H9 (cell line): ENCODE results near the gene C15orf40. TPM values are rescaled to one million over a fixed set of nuclear protein-coding genes. Genes with fewer than 3 reads are reported as not detected.

Experiments
- DNase-seq: peaks from one replicate; pipeline ENCODE4 v3.0.0-alpha.2; 2017
- H2AFZ ChIP-seq: one replicate; pipeline ENCODE4 v1.6.1; 2013; ENCODE audit warnings: mild to moderate bottlenecking, low read length, control low read depth, moderate library complexity
- H2AK5ac ChIP-seq: 2 replicates; pipeline ENCODE4 v1.6.1; 2013; ENCODE audit warnings: low read length, control low read depth, mixed read lengths; ENCODE audit not compliant: insufficient read length
- H2BK120ac ChIP-seq: one replicate; pipeline ENCODE4 v1.6.1; 2013; ENCODE audit warnings: low read depth, mild to moderate bottlenecking, low read length, control low read depth, inconsistent platforms; ENCODE audit not compliant: poor library complexity, severe bottlenecking
- H2BK12ac ChIP-seq: 2 replicates; pipeline ENCODE4 v1.6.1; 2013; ENCODE audit warnings: low read length, control low read depth, mixed read lengths, low read depth; ENCODE audit not compliant: insufficient read length
- H2BK15ac ChIP-seq: 2 replicates; pipeline ENCODE4 v1.6.1; 2013; ENCODE audit warnings: low read depth, low read length, control low read depth
- H2BK20ac ChIP-seq: one replicate; pipeline ENCODE4 v1.6.1; 2013; ENCODE audit warnings: low read depth, mild to moderate bottlenecking, low read length, control low read depth, inconsistent platforms; ENCODE audit not compliant: poor library complexity, severe bottlenecking
- H2BK5ac ChIP-seq: 2 replicates; pipeline ENCODE4 v1.6.1; 2013; ENCODE audit warnings: low read length, control low read depth, mixed read lengths; ENCODE audit not compliant: insufficient read length
- H3K14ac ChIP-seq: 2 replicates; pipeline ENCODE4 v1.6.1; 2013; ENCODE audit warnings: low read length, control low read depth; ENCODE audit not compliant: insufficient read depth
- H3K18ac ChIP-seq: 2 replicates; pipeline ENCODE4 v1.6.1; 2013; ENCODE audit warnings: low read depth, mild to moderate bottlenecking, mixed read lengths, low read length, control low read depth; ENCODE audit not compliant: insufficient read length
- H3K23ac ChIP-seq: 2 replicates; pipeline ENCODE4 v1.6.1; 2013; ENCODE audit warnings: low read length, control low read depth, mixed read lengths, low read depth; ENCODE audit not compliant: insufficient read length
- H3K23me2 ChIP-seq: 2 replicates; pipeline ENCODE4 v1.6.1; 2013; ENCODE audit warnings: low read depth, mild to moderate bottlenecking, mixed read lengths, low read length, control low read depth; ENCODE audit not compliant: insufficient read length, poor library complexity, severe bottlenecking
- H3K27ac ChIP-seq: 2 replicates; pipeline ENCODE4 v1.5.1; 2013; ENCODE audit warnings: low read length, control low read depth, mixed read lengths, low read depth; ENCODE audit not compliant: insufficient read length
- H3K27me3 ChIP-seq: 2 replicates; pipeline ENCODE4 v1.6.1; 2013; ENCODE audit warnings: low read length, control low read depth, inconsistent platforms; ENCODE audit not compliant: insufficient read depth
- H3K4ac ChIP-seq: 2 replicates; pipeline ENCODE4 v1.6.1; 2013; ENCODE audit warnings: low read depth, mild to moderate bottlenecking, control low read depth, inconsistent platforms, low read length, moderate library complexity
- H3K4me1 ChIP-seq: 2 replicates; pipeline ENCODE4 v1.6.1; 2013; ENCODE audit warnings: low read length, control low read depth, inconsistent platforms; ENCODE audit not compliant: insufficient read depth
- H3K4me2 ChIP-seq: 2 replicates; pipeline ENCODE4 v1.6.1; 2013; ENCODE audit warnings: low read length, control low read depth, mixed read lengths; ENCODE audit not compliant: insufficient read length, insufficient read depth
- H3K56ac ChIP-seq: 2 replicates; pipeline ENCODE4 v1.6.1; 2013; ENCODE audit warnings: low read depth, mild to moderate bottlenecking, mixed read lengths, low read length, control low read depth; ENCODE audit not compliant: insufficient read length
- H3K79me1 ChIP-seq: 2 replicates; pipeline ENCODE4 v1.6.1; 2013; ENCODE audit warnings: low read depth, mild to moderate bottlenecking, moderate library complexity, low read length, control low read depth, inconsistent platforms; ENCODE audit not compliant: insufficient read depth, poor library complexity, severe bottlenecking
- H3K79me2 ChIP-seq: 2 replicates; pipeline ENCODE4 v1.6.1; 2013; ENCODE audit warnings: low read length, control low read depth, inconsistent platforms; ENCODE audit not compliant: insufficient read depth
- H3K9ac ChIP-seq: 2 replicates; pipeline ENCODE4 v1.6.1; 2013; ENCODE audit warnings: low read length, control low read depth, mixed read lengths; ENCODE audit not compliant: insufficient read length; ENCODE audit errors: extremely low read depth
- H3K9me3 ChIP-seq: one replicate; pipeline ENCODE4 v1.6.1; 2013; ENCODE audit warnings: low read depth, low read length, inconsistent platforms; ENCODE audit not compliant: control insufficient read depth
- H3T11ph ChIP-seq: one replicate; pipeline ENCODE4 v1.6.1; 2013; ENCODE audit warnings: mild to moderate bottlenecking, low read length, control low read depth, inconsistent platforms
- H4K20me1 ChIP-seq: one replicate; pipeline ENCODE4 v1.6.1; 2013; ENCODE audit not compliant: control insufficient read depth, insufficient read length, insufficient read depth
- H4K5ac ChIP-seq: 2 replicates; pipeline ENCODE4 v1.6.1; 2013; ENCODE audit warnings: low read depth, mild to moderate bottlenecking, mixed read lengths, low read length, control low read depth; ENCODE audit not compliant: insufficient read length
- H4K8ac ChIP-seq: replicated peaks from 2 replicates; pipeline ENCODE4 v1.6.1; 2013; ENCODE audit warnings: low read length, control low read depth, mixed read lengths, low read depth; ENCODE audit not compliant: insufficient read length
- H4K91ac ChIP-seq: 2 replicates; pipeline ENCODE4 v1.6.1; 2013; ENCODE audit warnings: low read depth, mild to moderate bottlenecking, moderate library complexity, mixed read lengths, low read length, control low read depth; ENCODE audit not compliant: insufficient read length
- H3K27ac Mint-ChIP-seq, 3 experiments: 2 replicates in 2 of 3; 3 replicates in 1 of 3; pipeline ENCODE4 v1.8.0; 2020 to 2021; ENCODE audit warnings: mixed read lengths in 3 of 3, mild to moderate bottlenecking in 1 of 3, moderate library complexity in 1 of 3
- H3K27me3 Mint-ChIP-seq: 2 replicates; pipeline ENCODE4 v1.8.0; 2021; ENCODE audit warnings: low read depth, mild to moderate bottlenecking, moderate library complexity, mixed read lengths
- H3K36me3 Mint-ChIP-seq, 3 experiments: 2 replicates in 2 of 3; 3 replicates in 1 of 3; pipeline ENCODE4 v1.8.0; 2020 to 2021; ENCODE audit warnings: low read depth in 3 of 3, mixed read lengths in 3 of 3; ENCODE audit not compliant: insufficient read depth in 1 of 3
- H3K4me1 Mint-ChIP-seq, 2 experiments: 2 replicates each; pipeline ENCODE4 v1.8.0; 2020; ENCODE audit warnings: mixed read lengths in 2 of 2
- H3K4me3 Mint-ChIP-seq, 2 experiments: 2 replicates in 1 of 2; 3 replicates in 1 of 2; pipeline ENCODE4 v1.8.0; 2020 to 2021; ENCODE audit warnings: mild to moderate bottlenecking in 2 of 2, mixed read lengths in 2 of 2, moderate library complexity in 1 of 2
- H3K9me3 Mint-ChIP-seq, 2 experiments: 2 replicates in 1 of 2; 3 replicates in 1 of 2; pipeline ENCODE4 v1.8.0; 2020; ENCODE audit warnings: mild to moderate bottlenecking in 2 of 2, mixed read lengths in 2 of 2, moderate library complexity in 1 of 2
- WGBS: extraction: QIAGEN DNeasy Blood & Tissue Kit; methylation state at CpG from one replicate; pipeline ENCODE4 v1.1.7; 2013; ENCODE audit warnings: missing lambda C conversion rate, low lambda C conversion rate, mixed read lengths; ENCODE audit not compliant: insufficient read length; ENCODE audit errors: extremely low coverage; 5-methylcytosine and 5-hydroxymethylcytosine counted together
- total RNA-seq: library from RNA; stranded (reverse); gene quantifications from 2 replicates; pipeline ENCODE4 v1.2.1, GENCODE V29; 2021
- TF ChIP-seq, protein P1 (sequence below): fragments of 200-600 bp; sonication (generic); conservative IDR thresholded peaks from 3 replicates; pipeline ENCODE4 v1.8.0; 2021; ENCODE audit warnings: antibody characterized with exemption, mild to moderate bottlenecking

C15orf40 gene
- total RNA-seq, 1 experiment from 2014 or later, result 11.5 TPM

DNA sequence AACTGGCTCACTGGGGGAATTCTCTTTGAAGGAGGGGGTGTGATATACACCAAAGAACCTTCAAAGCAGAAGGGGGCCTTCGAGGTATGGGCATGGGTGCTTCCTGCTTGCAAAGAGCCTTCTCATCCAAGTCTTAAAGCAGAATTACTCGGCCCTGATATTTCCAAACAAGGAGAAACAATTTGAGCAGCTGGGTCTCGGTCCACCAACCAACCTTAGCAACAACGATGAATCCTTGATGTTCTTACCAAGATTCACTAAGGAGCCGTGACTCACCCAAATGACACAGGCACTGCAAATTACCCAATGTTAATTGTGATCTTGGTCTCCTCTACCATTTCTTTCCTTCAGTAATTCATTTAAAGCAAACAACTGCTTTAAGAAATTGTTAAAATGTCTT, 66.6 kb downstream of the C15orf40 start:
- H3K56ac ChIP-seq, result no peak overlapping the region
- H4K5ac ChIP-seq, result no peak overlapping the region
- H3K14ac ChIP-seq, result no peak overlapping the region
- no peak for DNase-seq
- 0 out of 2 replicates have a peak, but pooled peaks cover 2% of the 10 kb centered on the region for H3K79me2 ChIP-seq
- H2BK15ac ChIP-seq, result no peak overlapping the region
- H3K23ac ChIP-seq, result no peak overlapping the region
- H2AK5ac ChIP-seq, result no peak overlapping the region
- H3K27me3 Mint-ChIP-seq, result peaks cover 6% of the 10 kb centered on the region
- no CpG with 5 or more reads among the region's 5 CpGs for whole genome bisulfite sequencing
- H3K18ac ChIP-seq, result no peak overlapping the region
- no peak overlapping the region for H3T11ph ChIP-seq
- H4K20me1 ChIP-seq, result no peaks in the 10 kb centered on the region
- H3K9me3 ChIP-seq, result no peaks in the 10 kb centered on the region
- H3K27ac Mint-ChIP-seq, result no peak overlapping the region
- H3K9ac ChIP-seq, result no peak overlapping the region
- H3K4me1 Mint-ChIP-seq, result peaks cover 5 to 6% of the 10 kb centered on the region in 2 experiments; a peak in 3 of 4 replicates
- no peaks in the 10 kb centered on the region for H3K4me1 ChIP-seq
- H3K79me1 ChIP-seq, result no peaks in the 10 kb centered on the region
- no peak overlapping the region for H2AFZ ChIP-seq
- H2BK12ac ChIP-seq, result no peak overlapping the region
- H4K91ac ChIP-seq, result no peak overlapping the region
- TF ChIP-seq, protein P1, sequence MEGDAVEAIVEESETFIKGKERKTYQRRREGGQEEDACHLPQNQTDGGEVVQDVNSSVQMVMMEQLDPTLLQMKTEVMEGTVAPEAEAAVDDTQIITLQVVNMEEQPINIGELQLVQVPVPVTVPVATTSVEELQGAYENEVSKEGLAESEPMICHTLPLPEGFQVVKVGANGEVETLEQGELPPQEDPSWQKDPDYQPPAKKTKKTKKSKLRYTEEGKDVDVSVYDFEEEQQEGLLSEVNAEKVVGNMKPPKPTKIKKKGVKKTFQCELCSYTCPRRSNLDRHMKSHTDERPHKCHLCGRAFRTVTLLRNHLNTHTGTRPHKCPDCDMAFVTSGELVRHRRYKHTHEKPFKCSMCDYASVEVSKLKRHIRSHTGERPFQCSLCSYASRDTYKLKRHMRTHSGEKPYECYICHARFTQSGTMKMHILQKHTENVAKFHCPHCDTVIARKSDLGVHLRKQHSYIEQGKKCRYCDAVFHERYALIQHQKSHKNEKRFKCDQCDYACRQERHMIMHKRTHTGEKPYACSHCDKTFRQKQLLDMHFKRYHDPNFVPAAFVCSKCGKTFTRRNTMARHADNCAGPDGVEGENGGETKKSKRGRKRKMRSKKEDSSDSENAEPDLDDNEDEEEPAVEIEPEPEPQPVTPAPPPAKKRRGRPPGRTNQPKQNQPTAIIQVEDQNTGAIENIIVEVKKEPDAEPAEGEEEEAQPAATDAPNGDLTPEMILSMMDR, result no peak
- no peak overlapping the region for H2BK20ac ChIP-seq
- no peak overlapping the region for H3K4me3 Mint-ChIP-seq
- H2BK5ac ChIP-seq, result no peak overlapping the region
- H3K9me3 Mint-ChIP-seq, result no peaks in the 10 kb centered on the region
- H3K4me2 ChIP-seq, result no peak overlapping the region
- H2BK120ac ChIP-seq, result no peak overlapping the region
- no peaks in the 10 kb centered on the region for H3K23me2 ChIP-seq
- H3K4ac ChIP-seq, result no peak overlapping the region
- no peaks in the 10 kb centered on the region for H3K27me3 ChIP-seq
- H4K8ac ChIP-seq, result no peak overlapping the region
- H3K36me3 Mint-ChIP-seq, result no peaks in the 10 kb centered on the region
- H3K27ac ChIP-seq, result no peak overlapping the region
